Liver (tissue), 9 donors: ENCODE results near the gene SBK1. TPM values are rescaled to one million over a fixed set of nuclear protein-coding genes. Genes with fewer than 3 reads are reported as not detected.

Experiments
- DNase-seq: peaks from one replicate; pipeline ENCODE4 v3.0.0-alpha.2; 2017; ENCODE audit warnings: low spot score
- H3K27ac ChIP-seq, 2 donors: one replicate each; pipeline ENCODE4 v1.7.0; 2013; ENCODE audit warnings: inconsistent platforms in 2 of 2, low read length in 2 of 2, control low read depth in 1 of 2, low read depth in 1 of 2, mild to moderate bottlenecking in 1 of 2
- H3K27me3 ChIP-seq, 4 donors: one replicate each; pipeline versions ENCODE4 v1.6.1 to v1.7.0; 2013; ENCODE audit warnings: low read length in 3 of 4, inconsistent platforms in 1 of 4, mild to moderate bottlenecking in 1 of 4, moderate library complexity in 1 of 4; ENCODE audit not compliant: control insufficient read depth in 4 of 4, insufficient read depth in 4 of 4
- H3K36me3 ChIP-seq, 4 donors: one replicate each; pipeline versions ENCODE4 v1.6.1 to v1.7.0; 2013; ENCODE audit warnings: low read length in 3 of 4, mild to moderate bottlenecking in 3 of 4, low read depth in 1 of 4, moderate library complexity in 1 of 4; ENCODE audit not compliant: control insufficient read depth in 4 of 4, insufficient read depth in 3 of 4
- H3K4me1 ChIP-seq, 4 donors: one replicate each; pipeline versions ENCODE4 v1.6.1 to v1.7.0; 2013; ENCODE audit warnings: low read length in 3 of 4, mild to moderate bottlenecking in 3 of 4, moderate library complexity in 1 of 4; ENCODE audit not compliant: control insufficient read depth in 4 of 4, insufficient read depth in 4 of 4
- H3K4me3 ChIP-seq, 3 donors: one replicate each; pipeline versions ENCODE4 v1.6.1 to v1.7.0; 2013; ENCODE audit warnings: low read length in 3 of 3, control low read depth in 1 of 3, low read depth in 1 of 3, mild to moderate bottlenecking in 1 of 3
- H3K9ac ChIP-seq, 2 donors: one replicate each; pipeline ENCODE4 v1.7.0; 2013; ENCODE audit warnings: low read length in 2 of 2, mild to moderate bottlenecking in 2 of 2, moderate library complexity in 2 of 2, control low read depth in 1 of 2, low read depth in 1 of 2
- H3K9me3 ChIP-seq, 4 donors: one replicate each; pipeline versions ENCODE4 v1.6.1 to v1.7.0; 2013; ENCODE audit warnings: low read length in 3 of 4; ENCODE audit not compliant: control insufficient read depth in 4 of 4
- ATF3 ChIP-seq: IDR thresholded peaks from 2 replicates; pipeline ENCODE4 v1.6.1; 2016; ENCODE audit warnings: antibody characterized with exemption
- CTCF ChIP-seq: fragments of 150-350 bp; IDR thresholded peaks from 2 replicates; pipeline ENCODE4 v1.5.1; 2017; ENCODE audit warnings: improper control_type of control experiment, low read depth, low read length; ENCODE audit not compliant: missing input control
- EGR1 ChIP-seq, 2 donors: IDR thresholded peaks; 2 replicates each; pipeline ENCODE4 v1.6.1; 2016 to 2018; ENCODE audit warnings: antibody characterized with exemption in 2 of 2, low read depth in 2 of 2
- FOXA1 ChIP-seq: IDR thresholded peaks from 2 replicates; pipeline ENCODE4 v1.6.1; 2016; ENCODE audit warnings: antibody characterized with exemption
- FOXA2 ChIP-seq: IDR thresholded peaks from 2 replicates; pipeline ENCODE4 v1.6.1; 2016; ENCODE audit warnings: antibody characterized with exemption
- GABPA ChIP-seq, 2 donors: IDR thresholded peaks in 1 of 2; conservative IDR thresholded peaks in 1 of 2; 2 replicates each; pipeline ENCODE4 v1.6.1; 2016; ENCODE audit warnings: antibody characterized with exemption in 2 of 2, mild to moderate bottlenecking in 1 of 2, moderate library complexity in 1 of 2
- JUND ChIP-seq, 2 donors: IDR thresholded peaks; 2 replicates each; pipeline ENCODE4 v1.6.1; 2016; ENCODE audit warnings: antibody characterized with exemption in 2 of 2
- NR2F2 ChIP-seq: IDR thresholded peaks from 2 replicates; pipeline ENCODE4 v1.6.1; 2016; ENCODE audit warnings: antibody characterized with exemption
- RAD21 ChIP-seq, 2 donors: IDR thresholded peaks; 2 replicates each; pipeline ENCODE4 v1.6.1; 2016; ENCODE audit warnings: antibody characterized with exemption in 2 of 2, mild to moderate bottlenecking in 2 of 2
- RXRA ChIP-seq, 2 donors: IDR thresholded peaks; 2 replicates each; pipeline ENCODE4 v1.6.1; 2017 to 2018; ENCODE audit warnings: antibody characterized with exemption in 2 of 2, mild to moderate bottlenecking in 1 of 2
- SP1 ChIP-seq: IDR thresholded peaks from 2 replicates; pipeline ENCODE4 v1.6.1; 2018; ENCODE audit warnings: antibody characterized with exemption, mild to moderate bottlenecking
- TAF1 ChIP-seq: conservative IDR thresholded peaks from 2 replicates; pipeline ENCODE4 v1.6.1; 2016; ENCODE audit warnings: antibody characterized with exemption, mild to moderate bottlenecking
- YY1 ChIP-seq: IDR thresholded peaks from 2 replicates; pipeline ENCODE4 v1.6.1; 2016; ENCODE audit warnings: antibody characterized with exemption, mild to moderate bottlenecking
- ZBTB33 ChIP-seq: IDR thresholded peaks from 2 replicates; pipeline ENCODE4 v1.6.1; 2016; ENCODE audit warnings: antibody characterized with exemption
- WGBS: extraction: QIAGEN DNeasy Blood & Tissue Kit; methylation state at CpG from one replicate; pipeline ENCODE4 v1.1.7; 2013; 5-methylcytosine and 5-hydroxymethylcytosine counted together
- polyA plus RNA-seq, 2 donors: library from polyadenylated mRNA; stranded (reverse) in 1 of 2; unstranded in 1 of 2; fragments of 200-250 nt in 1 of 2; fragments of >200 nt in 1 of 2; fragmentation: Nextera tagmentation in 1 of 2; extraction: Ambion mirVana in 1 of 2; gene quantifications; one replicate each; pipeline versions ENCODE4 v1.2.1 to v1.2.3, GENCODE V29; 2013 to 2015
- total RNA-seq, 2 donors: library from RNA; depleted of rRNA; stranded (reverse); fragments of >200 nt; gene quantifications; one replicate each; pipeline ENCODE4 v1.2.3, GENCODE V29; 2014
- donor health status: healthy.
- donor health status: healthy.
- donor health status: healthy.
- donor health status: healthy.
- donor health status: healthy.

The SBK1 gene
- total and polyA plus RNA-seq, 4 donors, result 0.05 to 0.08 (median 0.07) TPM; not detected in 1

GRCh38 chr16:28283173-28283572 is 9.2 kb upstream of the SBK1 start:
- no peak for DNase-seq
- WGBS, result 90% methylated on average over 9 of the region's 9 CpGs
- Histone ChIP-seq H3K27me3 (no peaks in the 10 kb centered on the region), H3K9ac (no peak overlapping the region), H3K4me3 (no peak overlapping the region), H3K27ac (no peak overlapping the region), H3K36me3 (no peaks in the 10 kb centered on the region), H3K4me1 (no peaks in the 10 kb centered on the region), H3K9me3 (no peaks in the 10 kb centered on the region)
- TF ChIP-seq GABPA (IDR thresholded peaks at IDR 0.05 in 1 of 2, conservative IDR thresholded peaks at IDR 0.05 in 1 of 2) (no peak), FOXA1 (no peak), YY1 (no peak), ZBTB33 (no peak), RXRA (IDR thresholded peaks at IDR 0.05) (no peak), FOXA2 (no peak), TAF1 (no peak), RAD21 (IDR thresholded peaks at IDR 0.05) (no peak), JUND (IDR thresholded peaks at IDR 0.05) (no peak)

GRCh38 chr16:28283798-28284577 is 8.3 kb upstream of the SBK1 start:
- 80% methylated on average over 15 of the region's 15 CpGs for WGBS
- DNase-seq, result no peak
- peak in 1 of 2 donors; percentile 13 for TF ChIP-seq RXRA (IDR thresholded peaks at IDR 0.05)
- TF ChIP-seq FOXA1, result no peak
- peak; percentile 55 for TF ChIP-seq NR2F2
- Histone ChIP-seq H3K9ac (no peak overlapping the region), H3K27me3 (no peaks in the 10 kb centered on the region), H3K4me1 (no peaks in the 10 kb centered on the region), H3K36me3 (no peaks in the 10 kb centered on the region), H3K9me3 (no peaks in the 10 kb centered on the region), H3K4me3 (no peak overlapping the region), H3K27ac (no peak overlapping the region)

- H3K4me3 ChIP-seq, result no peak overlapping the region
- no peaks in the 10 kb centered on the region for H3K9me3 ChIP-seq
- WGBS, result 81% methylated on average over 9 of the region's 9 CpGs
- H3K27me3 ChIP-seq, result no peaks in the 10 kb centered on the region
- no peaks in the 10 kb centered on the region for H3K4me1 ChIP-seq
- no peak overlapping the region for H3K9ac ChIP-seq
- no peak for DNase-seq
- no peak overlapping the region for H3K27ac ChIP-seq
- no peaks in the 10 kb centered on the region for H3K36me3 ChIP-seq
- TF ChIP-seq GABPA (IDR thresholded peaks at IDR 0.05 in 1 of 2, conservative IDR thresholded peaks at IDR 0.05 in 1 of 2) (no peak), YY1 (no peak), CTCF (no peak), RAD21 (IDR thresholded peaks at IDR 0.05) (no peak), TAF1 (no peak), ATF3 (no peak), EGR1 (IDR thresholded peaks at IDR 0.05; ENCODE audit: low read depth in 2 of 2) (no peak), SP1 (no peak), FOXA1 (no peak)
These were observed 6.7 kb upstream of the SBK1 start for GRCh38 chr16:28285649-28286048.
